IPS DF 4.7 (cell line): ENCODE results near the gene MYLK.

ENCODE experiments used
- DNase-seq: peaks from one replicate; pipeline ENCODE4 v3.0.0-alpha.2; 2013; ENCODE audit warnings: low spot score; ENCODE audit errors: extremely low read depth

MYLK gene

GRCh38 chr3:123831420-123831819, 52.7 kb downstream of the MYLK start:
- DNase-seq, result no peak

- DNase-seq, result no peak
Observed at GRCh38 chr3:123821920-123822319, 62.2 kb downstream of the MYLK start.

- no peak for DNase-seq
Observed at GRCh38 chr3:123819949-123820348, 64.2 kb downstream of the MYLK start.

GRCh38 chr3:123818921-123819429, 65.2 kb downstream of the MYLK start:
- no peak for DNase-seq

- no peak for DNase-seq
Observed at GRCh38 chr3:123818324-123818920, 65.7 kb downstream of the MYLK start.

- DNase-seq, result no peak
Observed at GRCh38 chr3:123817413-123817812, 66.7 kb downstream of the MYLK start.

- DNase-seq, result no peak
Observed at GRCh38 chr3:123816673-123817207, 67.4 kb downstream of the MYLK start.

- DNase-seq, result no peak
Observed at GRCh38 chr3:123815981-123816380, 68.2 kb downstream of the MYLK start.

- no peak for DNase-seq
Observed at GRCh38 chr3:123813876-123814275, 70.3 kb downstream of the MYLK start.

GRCh38 chr3:123809597-123809996, 74.5 kb downstream of the MYLK start:
- no peak for DNase-seq

- no peak for DNase-seq
Observed at GRCh38 chr3:123808812-123809211, 75.3 kb downstream of the MYLK start.

- no peak for DNase-seq
Observed at GRCh38 chr3:123807820-123808219, 76.3 kb downstream of the MYLK start.

GRCh38 chr3:123805504-123805903, 78.6 kb downstream of the MYLK start:
- DNase-seq, result no peak

GRCh38 chr3:123805101-123805500, 79.0 kb downstream of the MYLK start:
- no peak for DNase-seq

GRCh38 chr3:123804676-123805075, 79.5 kb downstream of the MYLK start:
- no peak for DNase-seq

GRCh38 chr3:123803521-123803920, 80.6 kb downstream of the MYLK start:
- DNase-seq, result no peak

GRCh38 chr3:123802007-123802625, 82.0 kb downstream of the MYLK start:
- DNase-seq, result no peak

- no peak for DNase-seq
Observed at GRCh38 chr3:123801474-123801873, 82.7 kb downstream of the MYLK start.

- DNase-seq, result no peak
Observed at GRCh38 chr3:123800362-123800682, 83.8 kb downstream of the MYLK start.

- no peak for DNase-seq
Observed at GRCh38 chr3:123799544-123800361, 84.4 kb downstream of the MYLK start.

GRCh38 chr3:123798550-123798949, 85.6 kb downstream of the MYLK start:
- no peak for DNase-seq
